Posterior cingulate gyrus (tissue), 11 donors: Measurements from ENCODE around the gene THOC5.
"Not testable (repeated sequence)": the region's sequence is repeated elsewhere in the genome, so short reads cannot be mapped to it uniquely, and the experiment has no call there.

ENCODE experiments used
- DNase-seq, 10 donors: peaks; one replicate each; pipeline versions ENCODE4 v3.0.0 to v3.0.0-alpha.2; 2020 to 2021; ENCODE audit warnings: mixed read lengths in 3 of 10
- intact Hi-C: fragments of 100-400 bp; cut with DNase I; formaldehyde crosslinking; loops from one replicate; pipeline ENCODE4 v1.15.1; 2023

The THOC5 gene

GRCh38 chr22:29512031-29512430 lies 41.5 kb downstream of the THOC5 start:
- no peak for DNase-seq
- intact Hi-C loops: no loop called here

- no peak for DNase-seq
- intact Hi-C loops: no loop called here
These were observed 42.3 kb downstream of the THOC5 start for GRCh38 chr22:29511126-29511862.

- DNase-seq: no peak
These were observed 43.0 kb downstream of the THOC5 start for GRCh38 chr22:29510542-29510941.

GRCh38 chr22:29509815-29510214 lies 43.7 kb downstream of the THOC5 start:
- DNase-seq: no peak

More at GRCh38 chr22:29510542-29510941, 43.0 kb downstream of the THOC5 start:
- intact Hi-C loops: no loop called here

DNA sequence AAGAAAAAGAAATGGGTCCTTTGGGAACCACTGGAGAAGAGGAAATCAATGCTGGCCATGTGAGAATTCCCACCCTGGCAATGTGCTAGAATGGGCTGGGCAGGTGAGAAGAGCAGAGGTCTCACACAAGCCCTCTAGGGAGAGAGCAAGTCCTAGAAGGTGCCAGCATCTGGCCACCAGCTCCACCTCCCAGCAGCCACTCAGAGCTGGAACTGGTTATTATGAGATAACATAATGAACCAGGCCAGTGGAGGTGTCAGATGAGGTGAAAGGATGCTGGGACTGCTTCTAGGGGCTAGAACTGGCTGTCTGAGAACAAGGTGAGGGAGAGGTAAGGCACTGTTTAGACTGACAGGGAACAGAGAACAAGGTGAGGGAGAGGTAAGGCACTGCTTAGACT lies 44.3 kb downstream of the THOC5 start:
- no peak for DNase-seq
- intact Hi-C loops: no loop called here

More at GRCh38 chr22:29509815-29510214, 43.7 kb downstream of the THOC5 start:
- intact Hi-C loops: no loop called here

DNA sequence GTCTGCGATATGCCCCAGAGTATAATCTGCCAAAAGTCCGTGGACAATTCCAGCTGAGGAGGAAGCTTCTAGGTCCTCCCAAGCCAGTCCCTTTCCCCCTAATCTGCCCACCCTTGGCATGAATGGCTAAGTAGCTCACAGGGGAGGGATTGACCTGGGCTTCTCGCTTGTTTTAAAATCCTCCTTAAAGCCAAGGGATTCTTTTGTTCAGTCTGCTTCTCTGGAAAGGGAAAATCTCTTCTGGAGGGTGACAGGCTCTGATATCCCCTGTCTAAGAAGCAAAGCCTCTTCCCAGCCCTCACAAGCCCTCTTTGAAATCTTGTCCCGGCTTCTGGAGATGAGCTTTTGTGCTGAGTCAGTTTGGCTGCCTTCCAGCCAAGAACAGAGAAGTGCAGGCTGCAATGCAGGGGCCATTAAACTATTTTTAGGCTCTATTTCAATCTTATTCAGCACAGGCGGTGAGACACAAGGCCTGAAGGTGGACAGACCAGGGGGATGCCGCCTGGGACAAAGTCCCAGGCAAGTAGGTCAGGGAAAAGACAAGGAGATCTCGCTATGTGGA lies 49.7 kb downstream of the THOC5 start:
- peak in 5 of 10 donors; percentile 29 to 87 (median 36) for DNase-seq
- intact Hi-C loops: no loop called here

DNA sequence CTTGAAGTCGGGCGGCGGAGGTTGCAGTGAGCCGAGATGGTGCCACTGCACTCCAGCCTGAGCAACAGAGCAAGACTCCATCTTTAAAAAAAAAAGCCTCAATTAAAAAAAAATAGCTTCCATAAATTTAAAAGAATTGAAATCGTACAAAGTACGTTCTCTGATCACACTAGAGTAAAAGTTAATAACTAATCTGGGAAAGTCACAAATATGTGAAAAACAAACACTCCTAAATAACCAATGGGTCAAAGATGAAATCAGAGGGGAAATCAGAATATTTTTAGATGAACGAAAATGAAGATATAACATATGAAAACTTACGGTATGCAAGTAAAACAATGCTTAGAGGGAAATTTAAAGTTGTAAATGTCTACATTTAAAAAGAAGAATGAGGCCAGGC lies 53.7 kb downstream of the THOC5 start:
- intact Hi-C loops: no loop called here
- DNase-seq: no peak

DNA sequence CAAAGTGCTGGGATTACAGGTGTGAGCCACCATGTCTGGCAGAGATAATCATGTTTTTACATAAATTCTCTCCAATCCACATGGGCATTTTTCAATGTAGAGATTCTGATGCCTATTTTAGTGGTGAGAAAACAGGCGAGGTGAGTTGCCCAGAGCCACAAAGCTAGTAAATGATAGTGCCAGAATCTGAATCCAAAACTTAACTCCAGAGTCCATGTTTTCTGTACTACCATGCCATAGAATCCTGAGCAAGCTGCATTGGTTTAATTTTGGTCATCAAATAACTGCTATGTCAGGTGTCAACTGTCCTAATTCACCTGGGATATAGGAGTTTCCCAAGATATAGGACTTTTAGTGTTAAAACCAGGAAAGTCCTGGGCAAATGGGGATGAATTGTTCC lies 59.9 kb downstream of the THOC5 start:
- intact Hi-C loops: no loop called here
- DNase-seq: no peak

GRCh38 chr22:29491012-29491411 lies 62.5 kb downstream of the THOC5 start:
- DNase-seq: peak in 1 of 10 donors; percentile 9
- intact Hi-C loops: no loop called here

- intact Hi-C loops: not testable (repeated sequence)
- DNase-seq: peak in 1 of 10 donors; percentile 52
These were observed 64.3 kb downstream of the THOC5 start for GRCh38 chr22:29489127-29489780.

DNA sequence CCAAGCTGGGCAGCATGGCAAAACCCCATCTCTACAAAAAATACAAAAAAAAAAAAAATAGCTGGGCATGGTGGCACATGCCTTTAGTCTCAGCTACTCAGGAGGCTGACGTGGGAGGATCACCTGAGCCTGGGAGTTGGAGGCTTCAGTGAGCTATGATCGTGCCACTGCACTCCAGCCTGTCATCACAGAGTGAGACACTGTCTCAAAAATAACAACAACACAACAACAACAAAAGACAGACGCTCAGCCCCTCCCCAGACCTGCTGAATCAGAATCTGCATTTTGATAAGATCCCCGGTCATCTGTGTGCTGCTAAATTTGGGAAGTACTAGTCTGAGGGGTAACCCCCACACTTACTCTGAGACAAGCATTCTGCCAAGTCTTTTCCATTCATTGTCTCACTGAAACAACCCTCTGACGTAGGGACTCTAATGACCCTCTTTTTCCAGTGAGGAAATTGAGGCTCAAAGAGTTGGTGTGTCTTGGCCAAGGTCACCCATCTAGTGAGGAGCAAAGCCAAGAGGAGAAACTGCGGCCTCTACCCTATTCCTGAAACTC lies 66.1 kb downstream of the THOC5 start:
- DNase-seq: no peak
- intact Hi-C loops: no loop called here

GRCh38 chr22:29485448-29485847 lies 68.1 kb downstream of the THOC5 start:
- intact Hi-C loops: no loop called here
- DNase-seq: peak in 2 of 10 donors; percentile 57 to 75

GRCh38 chr22:29484642-29485041 lies 68.9 kb downstream of the THOC5 start:
- intact Hi-C loops: no loop called here

DNA sequence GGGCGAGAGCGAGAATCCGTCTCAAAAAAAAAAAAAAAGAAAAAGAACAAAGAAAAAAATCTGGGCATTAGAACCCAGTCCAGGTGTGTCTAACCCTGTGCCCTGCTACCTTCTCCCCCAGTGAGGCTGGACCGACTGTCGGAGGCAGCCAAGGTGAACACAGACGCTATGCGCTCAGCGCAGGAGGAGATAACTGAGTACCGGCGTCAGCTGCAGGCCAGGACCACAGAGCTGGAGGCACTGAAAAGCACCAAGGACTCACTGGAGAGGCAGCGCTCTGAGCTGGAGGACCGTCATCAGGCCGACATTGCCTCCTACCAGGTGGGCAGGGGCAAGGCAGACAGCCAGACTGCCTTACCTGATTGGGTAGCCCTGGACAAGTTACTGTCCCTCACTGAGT lies 70.3 kb downstream of the THOC5 start:
- DNase-seq: peak in 2 of 10 donors; percentile 48 to 57
- intact Hi-C loops: no loop called here

More at GRCh38 chr22:29484642-29485041, 68.9 kb downstream of the THOC5 start:
- DNase-seq: no peak

DNA sequence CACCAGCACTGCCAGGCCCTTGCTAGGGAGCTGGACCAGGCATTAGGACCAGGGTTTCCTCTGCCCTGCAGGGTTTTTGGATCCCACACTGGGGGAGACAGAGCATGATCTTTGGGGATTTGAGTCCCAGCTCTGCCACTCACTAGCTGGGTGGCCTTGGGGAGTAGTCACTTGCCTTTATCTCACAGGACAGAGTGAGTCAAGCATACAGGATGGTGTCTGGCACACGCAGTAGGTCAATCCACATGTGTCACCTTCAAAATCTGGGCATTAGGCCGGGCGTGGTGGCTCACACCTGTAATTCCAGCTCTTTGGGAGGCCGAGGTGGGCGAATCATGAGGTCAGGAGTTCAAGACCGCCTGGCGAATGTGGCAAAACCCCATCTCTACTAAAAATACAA lies 70.8 kb downstream of the THOC5 start:
- DNase-seq: peak in 2 of 10 donors; percentile 11 to 30
- intact Hi-C loops: no loop called here

GRCh38 chr22:29482253-29482652 lies 71.3 kb downstream of the THOC5 start:
- DNase-seq: peak in 2 of 10 donors; percentile 43 to 58
- intact Hi-C loops: no loop called here

DNA sequence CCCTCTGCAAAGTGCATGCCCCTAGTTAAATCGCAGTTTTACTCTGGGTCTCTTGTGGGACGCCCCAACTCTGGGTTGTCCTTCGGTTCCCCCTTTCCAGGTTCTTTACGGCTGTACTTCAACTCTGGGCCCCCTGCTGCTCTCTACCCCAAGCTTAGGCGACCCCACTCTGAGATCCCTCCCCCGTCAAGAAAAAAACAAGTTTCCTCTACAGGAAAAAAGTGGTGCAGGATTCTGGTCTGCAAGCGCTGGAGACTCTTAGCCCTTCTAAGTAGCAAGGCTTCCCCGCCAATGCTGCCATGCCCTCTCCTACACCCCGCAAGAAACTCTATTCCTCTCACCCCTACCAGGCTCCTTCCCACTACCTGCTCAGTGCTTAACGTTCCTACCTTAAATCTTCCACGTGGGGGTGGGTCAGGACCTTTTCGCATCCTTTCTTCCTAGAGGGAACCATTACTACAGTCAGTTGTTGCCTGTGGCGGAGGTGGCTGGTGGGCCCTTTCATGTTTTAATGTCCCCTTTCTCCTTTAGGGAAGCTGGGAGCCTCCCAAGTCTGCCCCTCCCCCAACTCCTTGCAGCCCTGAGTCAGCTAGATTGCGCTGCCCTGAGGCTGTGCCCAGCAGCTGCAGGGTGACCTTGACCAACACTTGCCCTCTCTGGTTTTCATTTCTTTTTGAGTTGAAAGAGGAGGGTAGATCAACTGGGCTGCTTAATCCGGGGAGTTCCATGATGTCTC lies 72.1 kb downstream of the THOC5 start:
- DNase-seq: peak in 2 of 10 donors; percentile 27 to 65
- intact Hi-C loops: no loop called here

DNA sequence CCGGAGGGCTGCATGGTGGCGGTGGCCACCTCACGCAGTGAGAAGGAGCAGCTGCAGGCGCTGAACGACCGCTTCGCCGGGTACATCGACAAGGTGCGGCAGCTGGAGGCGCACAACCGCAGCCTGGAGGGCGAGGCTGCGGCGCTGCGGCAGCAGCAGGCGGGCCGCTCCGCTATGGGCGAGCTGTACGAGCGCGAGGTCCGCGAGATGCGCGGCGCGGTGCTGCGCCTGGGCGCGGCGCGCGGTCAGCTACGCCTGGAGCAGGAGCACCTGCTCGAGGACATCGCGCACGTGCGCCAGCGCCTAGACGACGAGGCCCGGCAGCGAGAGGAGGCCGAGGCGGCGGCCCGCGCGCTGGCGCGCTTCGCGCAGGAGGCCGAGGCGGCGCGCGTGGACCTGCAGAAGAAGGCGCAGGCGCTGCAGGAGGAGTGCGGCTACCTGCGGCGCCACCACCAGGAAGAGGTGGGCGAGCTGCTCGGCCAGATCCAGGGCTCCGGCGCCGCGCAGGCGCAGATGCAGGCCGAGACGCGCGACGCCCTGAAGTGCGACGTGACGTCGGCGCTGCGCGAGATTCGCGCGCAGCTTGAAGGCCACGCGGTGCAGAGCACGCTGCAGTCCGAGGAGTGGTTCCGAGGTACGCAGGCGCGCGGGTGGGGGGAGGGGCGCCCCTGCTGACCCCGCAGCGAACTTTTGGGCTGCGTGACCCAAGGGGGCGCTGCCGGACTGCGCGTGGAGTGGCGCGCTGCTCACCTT lies 72.9 kb downstream of the THOC5 start:
- intact Hi-C loops: no loop called here

DNA sequence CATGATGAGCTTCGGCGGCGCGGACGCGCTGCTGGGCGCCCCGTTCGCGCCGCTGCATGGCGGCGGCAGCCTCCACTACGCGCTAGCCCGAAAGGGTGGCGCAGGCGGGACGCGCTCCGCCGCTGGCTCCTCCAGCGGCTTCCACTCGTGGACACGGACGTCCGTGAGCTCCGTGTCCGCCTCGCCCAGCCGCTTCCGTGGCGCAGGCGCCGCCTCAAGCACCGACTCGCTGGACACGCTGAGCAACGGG lies 73.4 kb downstream of the THOC5 start:
- no peak for DNase-seq
- intact Hi-C loops: no loop called here

More for the DNA sequence above, 72.9 kb downstream of the THOC5 start:
- DNase-seq: peak in 9 of 10 donors; percentile 20 to 94 (median 68)
